H4 (cell line): ENCODE data around the gene LIM2. TPM values are rescaled to one million over a fixed set of nuclear protein-coding genes. Genes with fewer than 3 reads are reported as not detected.

ENCODE experiments used
- DNase-seq: peaks from one replicate; pipeline ENCODE4 v3.0.0-alpha.2; 2015; ENCODE audit warnings: low spot score
- total RNA-seq: library from RNA; depleted of rRNA; stranded (reverse); fragments of >200 nt; shearing (Covaris generic); gene quantifications from 2 replicates; pipeline ENCODE4 v1.2.3, GENCODE V29; 2014; rRNA removed

The LIM2 gene
- total RNA-seq, 1 experiment from 2014 or later: not detected

DNA sequence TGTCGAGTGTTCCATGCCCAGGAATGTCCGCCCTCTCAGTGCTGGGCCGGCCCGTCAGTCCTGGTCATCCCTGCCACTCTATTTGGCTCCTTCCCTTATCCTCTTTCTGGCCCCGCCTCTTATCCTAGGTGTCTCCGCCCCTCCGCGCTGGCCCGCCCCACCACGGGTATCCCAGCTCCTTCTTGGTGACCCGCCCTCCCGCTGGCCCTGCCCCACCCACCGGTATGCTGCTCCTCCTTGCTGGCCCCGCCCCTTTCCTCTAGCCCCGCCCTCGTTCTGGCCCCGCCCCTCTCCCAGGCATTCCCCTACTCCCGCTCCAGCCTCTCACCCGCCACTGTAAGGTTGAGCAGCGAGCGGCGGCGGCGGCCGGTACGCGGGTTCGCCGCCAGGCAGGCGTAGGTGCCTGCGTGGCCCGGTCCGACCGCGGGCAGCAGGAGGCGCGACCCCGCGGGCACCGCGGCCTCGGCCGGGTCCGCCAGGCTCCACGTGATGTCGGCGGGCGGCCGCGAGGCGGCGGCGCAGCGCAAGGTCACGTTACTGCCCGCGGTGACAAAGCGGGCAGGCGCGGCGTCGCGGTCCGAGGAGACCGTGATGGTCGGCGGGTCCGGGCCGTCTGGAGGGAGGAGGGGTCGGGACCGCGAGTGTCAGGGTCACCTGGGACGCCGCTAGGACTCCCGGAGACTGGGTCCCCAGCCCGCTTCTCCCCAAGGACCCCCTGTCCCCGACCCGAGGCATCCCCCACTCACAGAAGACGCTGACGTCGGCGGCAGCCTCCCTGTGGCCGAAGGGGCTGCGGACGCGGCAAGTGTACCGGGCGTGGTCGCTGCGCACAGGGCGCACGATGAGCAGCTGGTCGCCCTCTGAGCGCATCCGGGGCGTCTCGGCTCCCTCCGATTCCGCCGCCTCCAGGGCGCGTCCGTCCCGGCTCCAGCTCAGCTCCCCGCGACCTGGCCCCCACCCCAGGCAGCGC, 47.8 kb downstream of the LIM2 start:
- DNase-seq: peak; percentile 99

DNA sequence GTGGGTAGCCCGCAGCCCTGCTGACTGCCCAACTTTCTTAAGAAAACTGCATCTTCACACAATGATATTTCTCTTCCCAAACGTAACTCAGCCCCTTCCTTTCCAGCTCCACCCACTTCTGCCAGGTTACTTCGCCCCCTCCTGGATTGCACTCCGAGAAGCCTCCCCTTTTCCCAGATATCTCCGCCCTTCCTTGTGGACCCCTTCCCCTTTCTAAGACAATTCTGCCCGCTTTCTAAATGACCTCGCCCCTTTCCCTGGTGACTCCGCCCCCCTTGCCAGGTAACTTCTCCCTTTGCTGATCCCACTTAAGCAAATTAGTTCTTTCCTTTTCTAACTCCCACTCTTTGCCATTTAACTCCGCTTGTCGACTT, 48.5 kb downstream of the LIM2 start:
- DNase-seq: no peak

DNA sequence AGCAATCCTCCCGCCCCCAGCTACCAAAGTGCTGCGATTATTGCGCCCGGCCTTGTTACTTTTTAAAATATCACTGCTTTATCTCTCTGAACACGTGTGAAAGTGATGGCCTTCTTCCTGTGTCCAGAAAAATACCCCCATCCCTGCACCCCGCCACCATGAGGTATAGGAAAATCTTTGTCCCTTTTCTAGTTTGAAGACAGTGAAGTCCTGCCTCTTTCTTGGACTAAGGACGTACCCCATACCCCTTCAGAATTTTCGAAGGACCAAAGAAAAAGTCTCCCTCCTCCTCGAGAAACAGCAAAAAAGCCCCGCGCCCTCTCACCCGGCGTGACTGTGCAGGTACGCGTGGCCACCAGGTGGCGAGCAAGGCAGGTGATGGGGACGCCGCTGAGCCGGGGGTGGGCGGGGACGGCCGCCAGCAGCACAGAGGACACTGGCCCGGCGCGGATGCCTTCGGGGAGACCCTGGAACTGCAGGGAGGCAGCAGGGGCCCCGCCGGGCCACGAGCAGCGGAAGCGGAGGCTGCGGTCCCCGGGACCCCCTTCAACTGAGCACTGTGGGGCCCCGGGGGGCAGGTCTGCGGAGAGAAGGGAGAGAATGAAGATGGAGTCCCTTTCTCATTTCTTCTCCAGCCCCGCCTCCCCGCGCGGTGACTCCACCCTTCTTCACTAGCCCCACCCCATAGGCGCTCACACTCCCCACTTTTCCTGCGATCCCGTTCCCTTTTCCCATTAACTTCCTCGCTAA, 49.0 kb downstream of the LIM2 start:
- peak; percentile 89 for DNase-seq

DNA sequence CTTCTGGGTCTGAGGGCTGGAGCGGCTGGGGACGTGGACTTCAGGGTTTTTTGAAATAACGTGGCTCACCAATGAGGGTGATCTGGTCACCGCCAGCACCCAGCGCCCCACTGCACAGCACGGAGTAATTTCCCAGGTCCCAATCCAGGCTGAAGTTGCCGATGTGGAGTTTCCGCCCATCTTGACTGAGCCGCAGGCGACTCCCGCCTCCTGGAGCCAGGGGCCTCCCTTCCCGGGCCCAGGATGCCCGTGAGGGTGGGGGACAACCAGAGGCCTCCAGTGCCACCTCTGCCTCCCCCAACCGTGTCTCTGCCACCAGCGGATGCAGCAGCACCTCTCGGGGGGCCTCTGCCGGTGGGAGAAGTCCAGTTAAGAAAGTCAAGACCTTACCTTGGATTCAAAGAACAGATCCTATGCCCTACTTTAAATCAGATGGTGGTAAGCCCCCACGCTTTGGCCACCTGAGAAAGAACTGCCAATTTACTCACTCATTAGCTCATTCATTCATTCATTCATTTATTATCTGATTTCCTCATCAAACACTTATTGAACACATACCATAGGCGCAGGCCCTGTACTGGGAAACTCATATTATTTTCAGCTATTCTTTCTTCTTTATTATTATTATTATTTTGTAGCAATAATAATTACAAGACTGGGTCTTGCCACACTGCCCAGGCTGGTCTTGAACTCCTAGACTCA, 49.8 kb downstream of the LIM2 start:
- no peak for DNase-seq

DNA sequence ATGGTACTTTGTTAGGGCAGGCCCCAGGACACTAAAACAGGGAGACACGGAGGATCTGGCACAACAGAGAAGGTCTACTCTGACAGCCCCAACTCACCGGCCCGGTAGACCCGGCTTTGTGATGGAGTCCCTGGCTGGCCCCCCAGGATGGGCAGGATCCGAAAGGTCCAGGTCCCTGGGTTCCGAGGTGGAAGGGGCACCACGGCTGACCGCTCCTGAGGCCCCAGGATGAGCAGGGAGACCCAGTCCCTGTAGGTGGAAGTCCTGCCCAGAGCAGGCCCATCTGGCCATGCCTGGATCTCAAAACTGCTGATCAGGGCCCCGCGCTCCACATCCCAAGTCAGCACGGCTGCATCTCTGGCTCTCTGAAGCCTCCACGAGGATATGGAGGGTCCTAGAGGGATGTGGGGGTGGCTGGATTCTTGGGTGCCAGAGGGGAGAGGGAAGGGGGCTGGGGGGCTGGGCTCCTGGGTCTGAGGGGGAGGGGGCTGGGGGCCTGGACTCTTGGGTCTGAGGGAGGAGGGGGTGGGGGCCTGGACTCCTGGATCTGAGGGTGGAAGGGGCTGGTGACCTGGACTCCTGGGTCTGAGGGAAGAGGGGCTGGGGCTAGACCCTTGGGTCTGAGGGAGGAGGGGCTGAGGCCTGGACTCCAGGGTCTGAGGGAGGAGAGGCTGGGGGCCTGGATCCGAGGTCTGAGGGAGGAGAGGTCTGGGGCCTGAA, 50.5 kb downstream of the LIM2 start:
- DNase-seq: no peak

DNA sequence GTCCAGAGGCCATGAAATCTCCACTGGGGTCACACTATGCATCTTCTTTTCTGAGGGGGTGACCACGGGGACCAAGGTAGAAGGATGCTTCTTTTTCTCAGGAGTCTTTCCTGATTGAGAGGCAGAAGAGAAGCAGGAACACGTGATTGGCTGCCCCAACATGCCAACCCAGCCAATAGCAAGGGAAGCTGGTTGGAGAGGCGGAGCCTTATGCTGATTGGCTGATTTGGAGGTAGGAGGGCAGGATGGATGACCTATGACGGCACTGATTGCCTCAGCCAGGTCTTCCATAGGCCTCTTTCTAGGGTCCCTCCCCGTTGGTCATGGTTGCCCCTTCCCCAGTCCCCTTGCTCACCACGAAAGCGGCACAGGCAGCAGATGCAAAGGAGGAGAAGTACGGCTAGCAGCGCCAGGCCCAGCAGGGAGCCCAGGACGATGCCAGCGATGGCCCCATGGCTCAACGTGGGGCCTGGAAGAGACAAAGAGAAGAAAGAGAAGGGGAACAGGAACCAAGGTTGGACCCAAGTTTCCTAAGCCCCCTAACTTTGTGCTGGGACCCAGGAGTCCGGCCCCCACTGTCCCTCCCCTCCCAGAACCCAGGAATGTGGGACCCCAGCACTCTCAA, 53.8 kb downstream of the LIM2 start:
- DNase-seq: no peak

DNA sequence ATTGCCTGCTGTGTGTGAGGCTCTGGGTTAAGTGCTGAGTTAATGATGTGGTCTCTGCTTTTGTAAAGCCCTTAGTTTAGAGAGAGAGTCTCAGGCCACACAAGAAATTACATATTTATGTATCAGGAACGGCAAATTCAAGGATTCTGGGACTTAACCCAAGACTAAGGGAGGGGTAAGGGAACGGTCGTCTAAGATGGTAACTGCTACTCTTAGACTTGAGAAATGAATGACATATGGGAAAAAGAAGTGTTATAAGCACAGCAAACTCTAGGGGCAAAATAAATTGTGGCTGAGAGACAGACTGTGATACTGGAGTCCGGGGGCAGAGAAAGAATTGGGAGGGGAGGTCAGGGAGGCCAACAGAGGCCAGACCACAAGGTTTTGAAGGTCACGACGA, 56.1 kb downstream of the LIM2 start:
- no peak for DNase-seq

DNA sequence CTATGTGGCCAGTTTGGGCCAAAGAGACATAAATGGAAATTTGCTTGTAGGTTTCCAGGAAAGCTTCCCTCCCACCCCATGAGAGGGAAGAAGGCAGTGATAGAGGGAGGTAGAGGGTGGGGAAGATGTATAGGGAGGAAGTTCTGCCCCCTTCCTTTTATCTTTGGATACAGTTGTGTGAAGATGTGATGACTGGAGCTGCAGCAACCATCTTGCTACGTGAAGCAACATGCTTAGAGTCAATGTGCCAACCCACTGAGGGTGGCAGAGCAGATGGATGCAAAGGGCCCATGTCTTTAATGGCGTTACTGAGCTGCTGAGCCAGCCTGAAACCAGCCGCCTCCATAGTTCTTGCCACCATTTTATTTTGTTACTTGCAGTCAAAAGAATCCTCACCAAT, 56.6 kb downstream of the LIM2 start:
- no peak for DNase-seq

DNA sequence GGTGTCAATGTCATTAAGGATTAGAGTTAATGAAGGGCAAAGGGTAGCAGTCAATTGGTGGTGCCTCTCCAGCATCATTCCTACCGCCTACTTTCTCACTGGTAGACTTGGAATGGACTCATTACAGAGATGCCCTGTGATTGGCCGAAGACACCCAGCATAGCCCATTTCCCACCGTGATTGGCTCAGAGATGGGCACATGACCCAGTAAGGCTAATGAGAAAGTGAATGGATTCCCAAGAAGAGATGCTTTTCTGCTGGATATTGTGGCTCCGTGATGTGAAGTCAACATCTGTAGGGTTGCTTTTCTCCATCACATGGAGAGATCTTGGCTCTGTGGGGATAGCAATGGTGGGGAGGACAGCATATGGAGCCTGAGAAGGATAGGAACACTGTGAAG, 57.4 kb downstream of the LIM2 start:
- no peak for DNase-seq

Other genes with a start within 250 kb of the LIM2 start
- gene SIGLEC7, start 245.7 kb downstream of the LIM2 start, total RNA-seq: not detected in 2 replicates
- 3.3 and 13.9 TPM in 2 replicates for gene CD33, start 162.9 kb downstream of the LIM2 start, total RNA-seq
- 0.39 TPM in 1 of 2 replicates, not detected in the other for gene SIGLECL1, start 136.9 kb downstream of the LIM2 start, total RNA-seq
- gene IGLON5, start 76.3 kb downstream of the LIM2 start, total RNA-seq: 0.72 and 1.2 TPM in 2 replicates
- gene VSIG10L, start 45.8 kb downstream of the LIM2 start, total RNA-seq: 8.0 and 8.5 TPM in 2 replicates
- gene ETFB, start 21.6 kb downstream of the LIM2 start, total RNA-seq: 397 and 449 TPM in 2 replicates
- 0.97 TPM in 1 of 2 replicates, not detected in the other for gene CLDND2, start 19.0 kb downstream of the LIM2 start, total RNA-seq
- gene NKG7, start 15.3 kb downstream of the LIM2 start, total RNA-seq: not detected in 2 replicates
- not detected in 2 replicates for gene C19orf84, start 2.6 kb upstream of the LIM2 start, total RNA-seq
- gene SIGLEC10, start 29.7 kb upstream of the LIM2 start, total RNA-seq: not detected in 2 replicates
- not detected in 2 replicates for gene SIGLEC8, start 70.5 kb upstream of the LIM2 start, total RNA-seq
- gene CEACAM18, start 90.6 kb upstream of the LIM2 start, total RNA-seq: not detected in 2 replicates
- gene SIGLEC12, start 113.8 kb upstream of the LIM2 start, total RNA-seq: not detected in 2 replicates
- not detected in 2 replicates for gene SIGLEC6, start 143.7 kb upstream of the LIM2 start, total RNA-seq
- 3.1 and 5.1 TPM in 2 replicates for gene ZNF175, start 183.3 kb upstream of the LIM2 start, total RNA-seq
- gene SIGLEC5, start 242.4 kb upstream of the LIM2 start, total RNA-seq: not detected in 2 replicates